GM18508 (cell line): ENCODE results near the gene LIN7C.

Experiments
- ATAC-seq: cut with Tn5 transposase; IDR thresholded peaks from one replicate; pipeline ENCODE4 v1.9.1; 2021; ENCODE audit warnings: moderate number of reproducible peaks; ENCODE audit not compliant: insufficient read depth, unreplicated experiment

The LIN7C gene

GRCh38 chr11:27513389-27513788, 6.8 kb upstream of the LIN7C start:
- no peak for ATAC-seq

DNA sequence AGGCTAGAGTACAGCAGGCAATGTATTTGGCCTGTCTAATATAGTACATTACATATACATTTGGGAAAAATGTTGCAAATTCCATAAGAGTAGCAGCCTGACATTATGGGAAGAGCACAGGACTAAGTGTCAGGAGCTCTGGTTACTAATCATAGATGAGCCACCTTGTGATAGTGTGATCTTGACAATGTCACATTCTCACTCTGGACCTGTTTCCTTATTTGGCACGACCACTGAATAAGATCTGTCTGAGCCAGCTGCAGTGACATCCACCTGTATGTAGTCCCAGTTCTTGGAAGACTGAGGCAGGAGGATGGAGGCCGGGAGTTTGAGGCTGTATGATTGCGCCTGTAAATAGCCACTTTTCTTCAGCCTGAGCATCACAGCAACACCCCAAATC, 5.7 kb upstream of the LIN7C start:
- ATAC-seq = no peak

GRCh38 chr11:27509908-27510307, 3.3 kb upstream of the LIN7C start:
- ATAC-seq = no peak

DNA sequence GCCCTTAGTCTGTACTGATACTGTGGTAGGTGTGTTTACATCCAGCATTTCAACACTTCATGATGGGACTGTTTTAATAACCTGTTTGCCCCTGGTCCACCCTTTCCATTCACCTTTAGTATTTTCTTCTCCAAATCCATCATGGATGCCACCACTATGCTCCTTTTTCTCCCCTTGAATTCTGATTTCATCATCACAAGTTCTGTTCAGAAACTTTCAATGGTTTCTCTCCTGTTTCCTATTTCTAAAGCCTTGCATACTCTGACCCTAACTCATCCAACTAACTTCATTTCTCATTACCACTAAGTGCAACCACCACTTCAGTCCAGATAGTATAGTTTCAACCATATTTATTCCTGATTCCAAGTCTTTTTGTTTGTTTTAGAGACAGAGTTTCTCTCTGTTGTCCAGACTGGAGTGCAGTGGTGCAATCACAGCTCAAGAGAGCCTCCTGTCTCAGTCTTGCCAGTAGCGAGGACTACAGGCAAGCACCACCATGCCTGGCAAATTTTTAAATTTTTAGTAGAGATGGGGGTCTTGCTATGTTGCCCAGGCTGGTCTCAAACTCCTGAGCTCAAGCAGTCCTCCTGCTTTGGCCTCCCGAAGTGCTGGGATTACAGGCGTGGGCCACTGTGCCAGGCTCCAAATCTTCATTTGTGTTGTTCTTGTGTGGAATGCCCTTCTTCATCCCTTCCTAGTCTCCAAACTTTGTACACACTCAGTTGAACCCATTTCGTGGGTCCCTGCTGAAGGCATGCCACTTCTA, 1.2 kb upstream of the LIN7C start:
- no peak for ATAC-seq

GRCh38 chr11:27505781-27506180, 788 bp downstream of the LIN7C start:
- ATAC-seq = peak; percentile 1

DNA sequence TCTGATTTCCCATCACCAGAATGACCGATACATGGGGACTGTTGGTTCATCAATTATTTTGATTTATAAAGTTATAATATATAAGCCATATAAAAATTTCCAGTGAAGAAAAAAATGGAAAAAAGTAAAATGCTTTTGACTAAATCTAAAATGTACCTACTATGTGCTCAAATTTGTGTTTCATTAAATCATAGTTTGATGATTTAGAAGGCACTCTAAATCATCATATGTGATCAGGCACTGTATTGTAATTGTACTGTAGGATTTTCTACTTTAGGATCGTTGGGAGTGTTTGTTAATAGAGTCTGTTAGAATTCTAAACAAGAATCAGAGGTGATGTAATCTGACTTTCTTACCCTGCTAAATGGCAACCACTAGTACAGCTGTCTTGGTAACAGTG, 2.4 kb downstream of the LIN7C start:
- no peak for ATAC-seq

GRCh38 chr11:27501100-27501499, 5.5 kb downstream of the LIN7C start:
- ATAC-seq = no peak

- ATAC-seq = no peak
These were observed 8.7 kb downstream of the LIN7C start for GRCh38 chr11:27497911-27498310.

DNA sequence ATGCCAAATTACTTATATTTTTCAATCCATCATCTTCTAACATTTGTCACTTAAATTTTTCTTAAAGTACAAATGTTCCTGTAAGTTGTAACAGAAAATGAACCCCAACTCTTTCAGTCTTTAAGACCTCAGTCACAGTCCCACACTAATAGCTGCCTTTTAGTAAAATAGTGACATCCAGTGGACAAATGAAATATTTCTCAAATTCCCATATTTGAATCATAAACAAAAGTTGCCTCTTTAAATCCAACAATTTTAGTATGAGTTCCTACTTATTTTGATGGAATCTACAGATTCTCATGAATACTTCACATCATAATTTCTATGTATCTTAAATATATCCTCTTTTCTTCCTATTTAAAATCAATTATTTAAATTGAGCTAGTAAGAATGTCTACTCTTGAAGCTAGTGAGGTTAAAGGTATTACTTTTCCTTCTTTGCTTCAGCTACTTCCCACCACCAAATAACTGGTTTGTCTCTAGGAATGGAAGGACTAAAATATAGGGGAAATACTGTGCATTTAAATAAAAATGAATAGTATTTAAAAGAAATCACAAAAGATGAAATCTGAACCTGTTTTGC, 9.2 kb downstream of the LIN7C start:
- ATAC-seq = peak; percentile 54

DNA sequence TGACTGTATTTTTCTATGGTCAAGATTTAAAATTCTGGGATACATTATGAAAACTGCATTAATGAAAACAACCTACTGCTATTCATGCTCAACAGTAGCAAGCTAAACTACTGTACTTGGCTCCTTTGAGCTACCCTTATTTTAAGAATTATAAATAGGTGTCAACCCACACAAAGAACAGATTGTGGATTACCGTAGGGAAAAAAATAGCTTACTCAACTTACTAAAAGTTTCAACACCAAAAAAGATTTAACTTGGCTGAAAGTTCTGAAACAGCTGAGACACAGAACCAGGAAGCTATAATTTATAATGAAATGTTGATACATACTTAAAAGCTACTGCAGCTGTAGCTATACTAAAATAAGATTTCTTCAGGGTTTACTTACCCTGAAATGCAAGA, 10.1 kb downstream of the LIN7C start:
- ATAC-seq = no peak

GRCh38 chr11:27495710-27496300, 10.8 kb downstream of the LIN7C start:
- no peak for ATAC-seq

DNA sequence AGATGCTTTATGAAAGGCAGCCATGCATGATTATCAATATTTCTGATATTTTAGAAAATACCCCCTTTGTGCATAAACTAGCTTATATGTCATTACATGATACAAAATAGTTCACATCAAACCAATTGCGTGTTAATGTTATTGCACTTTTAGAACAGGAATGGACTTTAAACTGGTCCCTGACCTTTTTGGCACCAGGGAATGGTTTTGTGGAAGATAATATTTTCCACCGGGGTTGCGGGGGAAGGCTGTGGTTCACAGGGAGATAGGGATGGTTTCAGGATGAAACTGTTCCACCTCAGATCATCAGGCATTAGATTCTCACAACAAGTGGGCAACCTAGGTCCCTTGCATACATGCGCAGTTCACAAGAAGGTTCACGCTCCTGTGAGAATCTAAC, 17.5 kb downstream of the LIN7C start:
- ATAC-seq = no peak

GRCh38 chr11:27487706-27488105, 18.9 kb downstream of the LIN7C start:
- no peak for ATAC-seq

- ATAC-seq = peak; percentile 49
These were observed 20.4 kb downstream of the LIN7C start for GRCh38 chr11:27485930-27486773.

GRCh38 chr11:27482793-27483192, 23.8 kb downstream of the LIN7C start:
- no peak for ATAC-seq

GRCh38 chr11:27481992-27482391, 24.6 kb downstream of the LIN7C start:
- no peak for ATAC-seq

DNA sequence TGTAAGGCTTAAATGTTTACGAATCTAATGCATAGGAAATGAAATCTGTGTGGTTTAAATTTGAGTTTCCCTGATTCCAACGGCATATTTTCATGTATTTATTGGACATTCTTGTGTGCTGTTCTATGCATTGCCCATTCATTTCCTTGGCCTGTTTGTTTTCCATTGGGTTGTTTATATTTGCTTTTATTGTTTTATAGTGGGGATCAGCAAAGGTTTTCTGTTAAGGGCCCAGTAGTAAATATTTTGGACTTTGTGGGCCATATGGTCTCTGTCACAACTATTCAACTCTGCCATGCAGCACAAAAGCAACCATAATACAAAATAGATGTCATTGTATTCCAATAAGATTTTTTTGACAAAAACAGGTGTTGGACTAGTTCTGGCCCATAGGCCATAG, 28.7 kb downstream of the LIN7C start:
- ATAC-seq = no peak

- no peak for ATAC-seq
These were observed 29.3 kb downstream of the LIN7C start for GRCh38 chr11:27477243-27477642.

- ATAC-seq = no peak
These were observed 30.9 kb downstream of the LIN7C start for GRCh38 chr11:27475622-27476021.

DNA sequence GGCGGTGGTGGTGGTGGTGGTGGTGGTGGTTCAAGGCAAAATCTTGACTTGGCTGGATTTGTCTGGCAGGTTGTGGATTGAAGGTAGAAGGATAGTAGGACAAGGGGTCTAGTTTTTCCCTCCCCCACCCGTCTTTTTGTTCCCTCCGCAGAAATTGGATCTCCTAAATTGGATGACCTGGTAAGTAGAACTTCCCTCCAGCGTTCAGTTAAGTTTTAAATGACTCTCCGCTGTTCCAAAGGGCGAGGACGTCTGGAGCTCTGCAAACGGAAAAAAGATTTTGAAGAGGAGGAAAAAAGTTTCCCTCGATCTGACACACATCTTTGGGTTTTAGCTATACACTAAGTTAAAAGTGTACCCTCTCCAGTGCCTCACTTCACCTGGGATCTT, 33.6 kb downstream of the LIN7C start:
- ATAC-seq = no peak
